Measurements from ENCODE around the gene ZNRF2. TPM values are rescaled to one million over a fixed set of nuclear protein-coding genes. Genes with fewer than 3 reads are reported as not detected.
A peak's percentile ranks its signal among the peaks of the same experiment; 100 is the strongest.

ZNRF2 gene
- total and polyA plus RNA-seq, 2 donors (not counting 1 experiment from before 2014, with no cell fraction given): 2.6 to 7.9 TPM

GRCh38 chr7:30403477-30403876, 119.1 kb downstream of the ZNRF2 start:
- H3K4me3 ChIP-seq (replicated peaks in 1 of 4; ENCODE audit: control extremely low read depth in 1 of 4, insufficient read depth in 1 of 4, low read depth in 3 of 4, low read length in 4 of 4): no peak overlapping the region
- no peak overlapping the region for H2AFZ ChIP-seq (ENCODE audit: low read length)
- no peak overlapping the region for H3K4me2 ChIP-seq (ENCODE audit: extremely low read depth, insufficient read depth, low read length)
- H3K79me2 ChIP-seq (ENCODE audit: control insufficient read depth, insufficient read depth, low read length): no peaks in the 10 kb centered on the region
- no peak for TF ChIP-seq EZH2 (IDR thresholded peaks at IDR 0.05; ENCODE audit: low read length, missing control alignments)
- TF ChIP-seq, protein P1, sequence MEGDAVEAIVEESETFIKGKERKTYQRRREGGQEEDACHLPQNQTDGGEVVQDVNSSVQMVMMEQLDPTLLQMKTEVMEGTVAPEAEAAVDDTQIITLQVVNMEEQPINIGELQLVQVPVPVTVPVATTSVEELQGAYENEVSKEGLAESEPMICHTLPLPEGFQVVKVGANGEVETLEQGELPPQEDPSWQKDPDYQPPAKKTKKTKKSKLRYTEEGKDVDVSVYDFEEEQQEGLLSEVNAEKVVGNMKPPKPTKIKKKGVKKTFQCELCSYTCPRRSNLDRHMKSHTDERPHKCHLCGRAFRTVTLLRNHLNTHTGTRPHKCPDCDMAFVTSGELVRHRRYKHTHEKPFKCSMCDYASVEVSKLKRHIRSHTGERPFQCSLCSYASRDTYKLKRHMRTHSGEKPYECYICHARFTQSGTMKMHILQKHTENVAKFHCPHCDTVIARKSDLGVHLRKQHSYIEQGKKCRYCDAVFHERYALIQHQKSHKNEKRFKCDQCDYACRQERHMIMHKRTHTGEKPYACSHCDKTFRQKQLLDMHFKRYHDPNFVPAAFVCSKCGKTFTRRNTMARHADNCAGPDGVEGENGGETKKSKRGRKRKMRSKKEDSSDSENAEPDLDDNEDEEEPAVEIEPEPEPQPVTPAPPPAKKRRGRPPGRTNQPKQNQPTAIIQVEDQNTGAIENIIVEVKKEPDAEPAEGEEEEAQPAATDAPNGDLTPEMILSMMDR (conservative IDR thresholded peaks at IDR 0.05 in 1 of 2, IDR thresholded peaks at IDR 0.05 in 1 of 2; ENCODE audit: low read depth in 1 of 2, low read length in 2 of 2): no peak
- no peak for DNase-seq (ENCODE audit: low read depth in 2 of 2)
- H3K27me3 ChIP-seq (ENCODE audit: control insufficient read depth, insufficient read depth, low read length): no peaks in the 10 kb centered on the region
- H3K27ac ChIP-seq (ENCODE audit: insufficient read depth, low read length): no peak overlapping the region
- H4K20me1 ChIP-seq (ENCODE audit: control insufficient read depth, extremely low read depth, insufficient read depth, low read length): no peaks in the 10 kb centered on the region
- no peaks in the 10 kb centered on the region for H3K4me1 ChIP-seq (ENCODE audit: control insufficient read depth, extremely low read depth, insufficient read depth, low read length)
- H3K9ac ChIP-seq (ENCODE audit: insufficient read depth, low read length): no peak overlapping the region
- no peaks in the 10 kb centered on the region for H3K9me3 ChIP-seq (ENCODE audit: control insufficient read depth, insufficient read depth, low read depth, low read length)
- no peaks in the 10 kb centered on the region for H3K36me3 ChIP-seq (ENCODE audit: control insufficient read depth, insufficient read depth, low read length)

GRCh38 chr7:30405179-30405578, 120.8 kb downstream of the ZNRF2 start:
- no peaks in the 10 kb centered on the region for H3K79me2 ChIP-seq (ENCODE audit: control insufficient read depth, insufficient read depth, low read length)
- no peak overlapping the region for H3K4me2 ChIP-seq (ENCODE audit: extremely low read depth, insufficient read depth, low read length)
- H3K9me3 ChIP-seq (ENCODE audit: control insufficient read depth, insufficient read depth, low read depth, low read length): no peaks in the 10 kb centered on the region
- H3K9ac ChIP-seq (ENCODE audit: insufficient read depth, low read length): no peak overlapping the region
- no peaks in the 10 kb centered on the region for H3K4me1 ChIP-seq (ENCODE audit: control insufficient read depth, extremely low read depth, insufficient read depth, low read length)
- H3K27ac ChIP-seq (ENCODE audit: insufficient read depth, low read length): no peak overlapping the region
- no peaks in the 10 kb centered on the region for H3K27me3 ChIP-seq (ENCODE audit: control insufficient read depth, insufficient read depth, low read length)
- no peaks in the 10 kb centered on the region for H3K36me3 ChIP-seq (ENCODE audit: control insufficient read depth, insufficient read depth, low read length)
- no peak overlapping the region for H3K4me3 ChIP-seq (replicated peaks in 1 of 4; ENCODE audit: control extremely low read depth in 1 of 4, insufficient read depth in 1 of 4, low read depth in 3 of 4, low read length in 4 of 4)
- DNase-seq (ENCODE audit: low read depth in 2 of 2): no peak
- no peak overlapping the region for H2AFZ ChIP-seq (ENCODE audit: low read length)
- TF ChIP-seq, protein P1 (conservative IDR thresholded peaks at IDR 0.05 in 1 of 2, IDR thresholded peaks at IDR 0.05 in 1 of 2; ENCODE audit: low read depth in 1 of 2, low read length in 2 of 2): no peak
- no peak for TF ChIP-seq EZH2 (IDR thresholded peaks at IDR 0.05; ENCODE audit: low read length, missing control alignments)
- no peaks in the 10 kb centered on the region for H4K20me1 ChIP-seq (ENCODE audit: control insufficient read depth, extremely low read depth, insufficient read depth, low read length)

- H3K9ac ChIP-seq (ENCODE audit: insufficient read depth, low read length): no peak overlapping the region
- no peak overlapping the region for H3K27ac ChIP-seq (ENCODE audit: insufficient read depth, low read length)
- H4K20me1 ChIP-seq (ENCODE audit: control insufficient read depth, extremely low read depth, insufficient read depth, low read length): no peaks in the 10 kb centered on the region
- H3K36me3 ChIP-seq (ENCODE audit: control insufficient read depth, insufficient read depth, low read length): no peaks in the 10 kb centered on the region
- H3K4me2 ChIP-seq (ENCODE audit: extremely low read depth, insufficient read depth, low read length): no peak overlapping the region
- no peak overlapping the region for H2AFZ ChIP-seq (ENCODE audit: low read length)
- H3K9me3 ChIP-seq (ENCODE audit: control insufficient read depth, insufficient read depth, low read depth, low read length): no peaks in the 10 kb centered on the region
- TF ChIP-seq EZH2 (IDR thresholded peaks at IDR 0.05; ENCODE audit: low read length, missing control alignments): no peak
- TF ChIP-seq, protein P1 (conservative IDR thresholded peaks at IDR 0.05 in 1 of 2, IDR thresholded peaks at IDR 0.05 in 1 of 2; ENCODE audit: low read depth in 1 of 2, low read length in 2 of 2): no peak
- no peak overlapping the region for H3K4me3 ChIP-seq (replicated peaks in 1 of 4; ENCODE audit: control extremely low read depth in 1 of 4, insufficient read depth in 1 of 4, low read depth in 3 of 4, low read length in 4 of 4)
- H3K27me3 ChIP-seq (ENCODE audit: control insufficient read depth, insufficient read depth, low read length): no peaks in the 10 kb centered on the region
- no peaks in the 10 kb centered on the region for H3K79me2 ChIP-seq (ENCODE audit: control insufficient read depth, insufficient read depth, low read length)
- H3K4me1 ChIP-seq (ENCODE audit: control insufficient read depth, extremely low read depth, insufficient read depth, low read length): no peaks in the 10 kb centered on the region
- DNase-seq (ENCODE audit: low read depth in 2 of 2): peak; percentile 15 to 80
Observed at GRCh38 chr7:30406664-30407425, 122.4 kb downstream of the ZNRF2 start.

All from fibroblast of lung (primary cell).